ENCODE results near the gene TOLLIP.
"Not testable (repeated sequence)": the region's sequence is repeated elsewhere in the genome, so short reads cannot be mapped to it uniquely, and the experiment has no call there.

Gene TOLLIP

GRCh38 chr11:1279674-1280055, 29.8 kb downstream of the TOLLIP start:
- DNase-seq: no peak

- DNase-seq: no peak
Measured at GRCh38 chr11:1278766-1279673, 30.4 kb downstream of the TOLLIP start.

- DNase-seq: no peak
Measured at GRCh38 chr11:1277936-1278512, 31.4 kb downstream of the TOLLIP start.

- DNase-seq: no peak
Measured at GRCh38 chr11:1276866-1277615, 32.4 kb downstream of the TOLLIP start.

- no peak for DNase-seq
Measured at GRCh38 chr11:1276041-1276790, 33.2 kb downstream of the TOLLIP start.

GRCh38 chr11:1275021-1275420, 34.4 kb downstream of the TOLLIP start:
- no peak for DNase-seq

- DNase-seq: no peak
Measured at GRCh38 chr11:1274501-1274900, 34.9 kb downstream of the TOLLIP start.

- no peak for DNase-seq
Measured at GRCh38 chr11:1272531-1272930, 36.9 kb downstream of the TOLLIP start.

GRCh38 chr11:1271927-1272326, 37.5 kb downstream of the TOLLIP start:
- no peak for DNase-seq

GRCh38 chr11:1271406-1271805, 38.0 kb downstream of the TOLLIP start:
- no peak for DNase-seq

- no peak for DNase-seq
Measured at GRCh38 chr11:1271002-1271401, 38.4 kb downstream of the TOLLIP start.

GRCh38 chr11:1270476-1270875, 39.0 kb downstream of the TOLLIP start:
- DNase-seq: no peak

GRCh38 chr11:1269957-1270356, 39.5 kb downstream of the TOLLIP start:
- no peak for DNase-seq

- no peak for DNase-seq
Measured at GRCh38 chr11:1267441-1268100, 41.9 kb downstream of the TOLLIP start.

- not testable (repeated sequence) for DNase-seq
Measured at GRCh38 chr11:1266976-1267375, 42.5 kb downstream of the TOLLIP start.

- not testable (repeated sequence) for DNase-seq
Measured at GRCh38 chr11:1265480-1265879, 44.0 kb downstream of the TOLLIP start.

GRCh38 chr11:1264444-1264843, 45.0 kb downstream of the TOLLIP start:
- DNase-seq: peak; percentile 28

- DNase-seq: no peak
Measured at GRCh38 chr11:1263010-1263409, 46.4 kb downstream of the TOLLIP start.

- DNase-seq: peak; percentile 75
Measured at GRCh38 chr11:1262172-1263006, 47.0 kb downstream of the TOLLIP start.

GRCh38 chr11:1261241-1262071, 48.0 kb downstream of the TOLLIP start:
- DNase-seq: no peak
